AG09309 (cell line): ENCODE results near the gene NRP2.
A peak's percentile ranks its signal among the peaks of the same experiment; 100 is the strongest.

Source experiments
- DNase-seq: peaks from one replicate; pipeline ENCODE4 v3.0.0-alpha.2; 2010; ENCODE audit warnings: low read depth
- H3K4me3 ChIP-seq: 2 replicates; pipeline ENCODE4 v1.5.1; 2011; ENCODE audit warnings: mild to moderate bottlenecking, low read depth, low read length, moderate library complexity; ENCODE audit not compliant: control insufficient read depth
- TF ChIP-seq, protein P1 (sequence below): IDR thresholded peaks from 2 replicates; pipeline ENCODE4 v1.5.1; 2011; ENCODE audit warnings: mild to moderate bottlenecking, low read depth, low read length, inconsistent platforms; ENCODE audit not compliant: insufficient read depth, control insufficient read depth; ENCODE audit errors: missing control alignments

Gene NRP2

DNA sequence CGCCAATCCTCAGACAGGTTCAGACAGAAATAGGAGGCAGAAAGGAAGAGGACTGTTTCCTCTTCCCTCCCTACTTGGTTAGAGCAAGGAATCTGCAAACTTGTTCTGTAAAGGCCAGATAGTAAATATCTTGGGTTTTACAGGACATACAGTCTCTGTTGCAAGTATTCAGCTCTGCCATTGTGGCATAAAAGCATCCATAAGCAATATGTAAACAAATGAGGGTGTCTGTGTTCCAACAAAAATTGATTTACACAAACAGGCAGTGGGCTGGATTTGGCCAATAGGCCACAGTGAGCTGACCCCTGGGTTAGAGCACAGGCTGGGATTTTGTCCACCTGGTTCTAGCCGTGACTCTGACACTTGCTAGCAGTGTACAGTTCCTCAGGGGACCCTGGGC, 89.4 kb downstream of the NRP2 start:
- TF ChIP-seq, protein P1, sequence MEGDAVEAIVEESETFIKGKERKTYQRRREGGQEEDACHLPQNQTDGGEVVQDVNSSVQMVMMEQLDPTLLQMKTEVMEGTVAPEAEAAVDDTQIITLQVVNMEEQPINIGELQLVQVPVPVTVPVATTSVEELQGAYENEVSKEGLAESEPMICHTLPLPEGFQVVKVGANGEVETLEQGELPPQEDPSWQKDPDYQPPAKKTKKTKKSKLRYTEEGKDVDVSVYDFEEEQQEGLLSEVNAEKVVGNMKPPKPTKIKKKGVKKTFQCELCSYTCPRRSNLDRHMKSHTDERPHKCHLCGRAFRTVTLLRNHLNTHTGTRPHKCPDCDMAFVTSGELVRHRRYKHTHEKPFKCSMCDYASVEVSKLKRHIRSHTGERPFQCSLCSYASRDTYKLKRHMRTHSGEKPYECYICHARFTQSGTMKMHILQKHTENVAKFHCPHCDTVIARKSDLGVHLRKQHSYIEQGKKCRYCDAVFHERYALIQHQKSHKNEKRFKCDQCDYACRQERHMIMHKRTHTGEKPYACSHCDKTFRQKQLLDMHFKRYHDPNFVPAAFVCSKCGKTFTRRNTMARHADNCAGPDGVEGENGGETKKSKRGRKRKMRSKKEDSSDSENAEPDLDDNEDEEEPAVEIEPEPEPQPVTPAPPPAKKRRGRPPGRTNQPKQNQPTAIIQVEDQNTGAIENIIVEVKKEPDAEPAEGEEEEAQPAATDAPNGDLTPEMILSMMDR, result no peak
- no peak for DNase-seq
- H3K4me3 ChIP-seq, result no peak overlapping the region

DNA sequence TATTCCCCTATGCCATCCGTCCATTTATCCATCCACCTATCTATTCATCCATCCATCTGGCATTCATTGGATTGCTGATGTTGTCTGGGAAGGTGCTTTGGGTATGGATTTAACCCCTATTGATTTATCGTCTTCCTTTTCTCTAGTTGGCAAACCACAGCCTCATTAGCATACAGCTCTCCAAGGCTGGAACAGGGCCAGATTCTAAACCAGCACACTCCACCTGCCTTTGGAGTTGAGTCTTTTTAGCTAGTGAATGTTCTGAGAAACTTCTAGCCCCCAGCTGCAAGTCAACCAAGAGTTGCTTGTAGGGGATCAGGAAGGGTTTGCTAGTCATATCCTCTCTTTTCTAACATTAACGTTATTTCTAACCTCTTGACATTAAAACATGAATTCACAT, 90.7 kb downstream of the NRP2 start:
- DNase-seq, result no peak
- TF ChIP-seq, protein P1, result no peak
- no peak overlapping the region for H3K4me3 ChIP-seq

DNA sequence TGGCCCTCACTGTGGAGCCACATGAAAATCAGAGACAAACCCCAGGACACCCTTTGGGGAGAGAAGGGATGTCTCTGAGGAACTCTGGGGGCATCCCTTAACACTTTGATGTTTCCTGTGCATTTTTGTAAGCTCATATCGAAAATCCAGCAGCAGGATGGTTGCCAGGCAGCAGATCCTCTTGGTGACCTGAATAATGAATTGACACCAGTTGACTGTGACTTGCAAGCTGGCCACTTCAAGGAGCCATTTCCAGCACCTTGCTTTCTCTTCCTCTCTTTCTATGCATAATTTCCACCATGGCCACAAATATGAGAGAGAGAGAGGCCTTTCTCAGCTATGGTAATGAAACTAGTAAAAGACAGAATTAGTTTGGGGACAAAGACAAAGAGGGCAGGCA, 91.7 kb downstream of the NRP2 start:
- TF ChIP-seq, protein P1, result no peak
- H3K4me3 ChIP-seq, result no peak overlapping the region
- DNase-seq, result no peak

DNA sequence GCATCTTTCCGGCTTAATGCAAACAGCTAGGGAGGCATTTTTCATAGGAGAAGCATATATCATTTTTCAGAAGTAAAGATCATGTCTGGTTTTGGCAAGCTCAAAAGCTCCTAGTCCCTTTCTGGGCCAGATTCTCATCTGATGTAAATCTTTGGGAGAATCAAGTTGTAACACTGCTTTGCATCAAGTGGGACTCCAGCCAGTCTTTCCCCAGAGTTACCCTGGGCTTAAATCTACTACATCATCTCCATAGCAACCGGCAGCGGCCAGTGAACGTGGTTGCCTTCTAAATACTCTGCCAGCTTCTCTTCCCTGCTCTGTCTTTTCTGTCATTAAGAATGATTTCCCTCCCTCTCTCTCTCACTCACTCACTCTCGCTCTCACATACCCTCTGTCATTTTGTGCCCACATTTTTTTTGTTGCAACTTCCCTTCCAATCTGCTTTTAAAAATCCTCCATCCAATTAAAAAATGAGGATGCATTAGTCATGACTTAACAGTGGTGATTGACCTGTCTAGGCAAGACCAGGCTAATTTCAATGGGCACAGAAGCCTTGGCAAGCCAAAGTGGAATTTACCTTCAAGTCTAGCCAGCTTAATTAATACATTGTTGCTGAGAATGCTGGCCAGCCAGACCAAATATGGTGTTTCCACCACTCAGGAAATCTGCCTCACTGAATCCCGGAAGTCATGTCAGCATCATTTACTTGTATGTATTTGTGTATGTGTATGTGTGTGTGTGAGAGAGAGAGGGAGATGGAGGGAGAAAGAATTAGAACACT, 93.0 kb downstream of the NRP2 start:
- TF ChIP-seq, protein P1, result no peak
- DNase-seq, result no peak
- H3K4me3 ChIP-seq, result no peak overlapping the region

DNA sequence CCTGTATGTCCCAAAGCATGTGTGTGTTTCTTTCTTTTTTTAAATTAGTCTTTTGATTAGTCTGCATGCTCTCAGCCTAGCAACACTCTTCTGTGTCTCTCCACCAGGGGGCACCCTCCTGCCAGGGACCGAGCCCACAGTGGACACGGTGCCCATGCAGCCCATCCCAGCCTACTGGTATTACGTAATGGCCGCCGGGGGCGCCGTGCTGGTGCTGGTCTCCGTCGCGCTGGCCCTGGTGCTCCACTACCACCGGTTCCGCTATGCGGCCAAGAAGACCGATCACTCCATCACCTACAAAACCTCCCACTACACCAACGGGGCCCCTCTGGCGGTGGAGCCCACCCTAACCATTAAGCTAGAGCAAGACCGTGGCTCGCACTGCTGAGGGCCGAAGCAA, 93.8 kb downstream of the NRP2 start:
- TF ChIP-seq, protein P1, result peak; percentile 69
- no peak overlapping the region for H3K4me3 ChIP-seq
- DNase-seq, result no peak

DNA sequence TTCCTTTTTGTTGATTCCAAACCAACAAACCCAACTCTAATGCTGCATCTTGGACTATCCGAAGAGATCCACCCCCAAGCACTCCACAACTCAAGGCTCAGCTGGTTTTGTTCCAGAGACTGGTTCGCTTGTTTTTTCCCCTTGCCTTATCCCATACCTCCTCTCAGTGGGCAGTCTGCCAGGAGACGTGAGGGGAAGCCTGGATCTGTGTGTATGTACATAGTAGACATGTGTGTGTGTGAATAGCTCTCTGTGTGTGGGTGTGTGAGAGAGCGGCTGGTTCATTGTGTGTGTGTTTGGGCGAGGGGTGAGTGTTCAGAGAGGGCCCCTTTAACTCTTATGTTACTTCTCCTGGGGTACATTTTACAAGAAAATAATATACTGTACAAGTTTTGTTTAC, 94.4 kb downstream of the NRP2 start:
- no peak overlapping the region for H3K4me3 ChIP-seq
- no peak for DNase-seq
- TF ChIP-seq, protein P1, result no peak
